HG02884 (cell line): ENCODE measurements around the gene VTI1B.
"Not testable (repeated sequence)": the region's sequence is repeated elsewhere in the genome, so short reads cannot be mapped to it uniquely, and the experiment has no call there.

Experiments
- ATAC-seq: cut with Tn5 transposase; IDR thresholded peaks from one replicate; pipeline ENCODE4 v1.9.1; 2021; ENCODE audit warnings: mild to moderate bottlenecking, moderate library complexity; ENCODE audit not compliant: unreplicated experiment

VTI1B gene, protein sequence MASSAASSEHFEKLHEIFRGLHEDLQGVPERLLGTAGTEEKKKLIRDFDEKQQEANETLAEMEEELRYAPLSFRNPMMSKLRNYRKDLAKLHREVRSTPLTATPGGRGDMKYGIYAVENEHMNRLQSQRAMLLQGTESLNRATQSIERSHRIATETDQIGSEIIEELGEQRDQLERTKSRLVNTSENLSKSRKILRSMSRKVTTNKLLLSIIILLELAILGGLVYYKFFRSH

DNA sequence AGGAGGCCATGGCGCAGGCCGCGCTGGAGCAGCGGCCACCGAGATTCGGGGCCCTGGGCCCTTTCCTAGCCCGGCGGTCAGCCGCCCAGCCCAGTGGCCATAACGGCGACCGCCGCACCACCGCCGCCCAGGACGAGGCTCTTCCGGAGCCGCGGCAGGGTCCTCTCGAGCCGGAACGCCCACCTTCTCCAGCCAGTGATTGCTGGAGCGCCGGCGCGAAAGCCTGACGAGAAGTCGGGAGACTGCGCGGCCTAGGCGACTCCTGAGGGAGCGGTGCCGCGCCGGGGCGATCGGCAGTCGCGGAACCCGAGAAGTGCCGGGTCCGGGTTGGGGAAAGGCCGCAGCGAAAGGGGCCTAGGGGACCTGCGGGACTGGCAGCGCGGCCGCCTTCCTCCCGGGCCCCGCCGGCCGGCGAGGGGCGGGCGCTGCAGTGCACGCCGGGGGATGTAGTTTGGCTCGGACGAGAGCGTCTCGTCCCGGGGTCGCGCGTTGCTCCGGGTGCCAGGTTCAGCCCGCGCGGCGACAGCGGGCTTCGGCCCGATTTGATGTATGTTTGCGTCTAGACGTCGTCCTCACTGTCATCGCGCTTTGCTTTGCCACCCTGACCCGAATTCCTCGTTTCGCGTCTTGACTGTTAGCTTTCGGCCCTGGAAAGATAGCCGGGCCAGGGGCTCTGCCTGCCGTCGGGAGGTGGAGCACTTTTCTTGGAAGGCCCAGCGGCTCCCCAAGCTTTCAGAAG is at the start of gene VTI1B:
Gene VTI1B, minus strand, starts transcription at position 153 of the 739 bp plus-strand sequence. Its CDS starts 143 bp downstream, at position 10.
- ATAC-seq: peak; percentile 87

DNA sequence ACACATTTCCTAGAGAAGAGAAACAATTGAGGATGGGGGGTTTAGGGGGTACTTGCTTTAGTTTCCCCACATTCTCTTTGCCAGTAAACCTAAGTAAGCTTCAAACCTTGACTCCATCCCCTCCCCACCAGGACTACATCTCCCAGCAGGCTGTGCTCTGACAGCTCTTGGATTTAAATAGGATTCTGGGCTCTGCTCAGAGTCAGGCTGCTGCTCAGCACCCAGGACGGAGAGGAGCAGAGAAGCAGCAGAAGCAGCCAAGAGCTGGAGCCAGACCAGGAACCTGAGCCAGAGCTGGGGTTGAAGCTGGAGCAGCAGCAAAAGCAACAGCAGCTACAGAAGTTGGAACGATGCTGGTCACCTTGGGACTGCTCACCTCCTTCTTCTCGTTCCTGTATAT is 47.9 kb upstream of the VTI1B start:
- ATAC-seq: no peak

DNA sequence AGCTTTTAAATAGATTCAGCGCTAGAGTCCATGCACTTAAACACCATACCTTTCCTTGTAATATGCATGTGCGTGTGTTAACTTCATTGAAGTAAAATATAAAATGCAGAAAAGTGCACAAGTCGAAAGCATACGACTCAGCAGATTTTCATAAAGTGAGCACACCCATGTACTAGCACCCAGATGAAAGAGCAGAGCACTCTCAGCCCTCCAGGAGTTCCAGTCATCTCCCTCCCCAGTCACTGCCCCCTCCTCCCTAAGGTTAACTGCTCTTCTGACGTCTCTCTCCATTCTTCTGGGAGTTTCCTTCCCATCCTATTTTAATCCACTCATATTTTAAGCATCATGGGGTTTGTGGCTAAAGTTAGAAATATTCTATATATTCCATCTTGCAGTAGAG is 47.4 kb upstream of the VTI1B start:
- no peak for ATAC-seq

DNA sequence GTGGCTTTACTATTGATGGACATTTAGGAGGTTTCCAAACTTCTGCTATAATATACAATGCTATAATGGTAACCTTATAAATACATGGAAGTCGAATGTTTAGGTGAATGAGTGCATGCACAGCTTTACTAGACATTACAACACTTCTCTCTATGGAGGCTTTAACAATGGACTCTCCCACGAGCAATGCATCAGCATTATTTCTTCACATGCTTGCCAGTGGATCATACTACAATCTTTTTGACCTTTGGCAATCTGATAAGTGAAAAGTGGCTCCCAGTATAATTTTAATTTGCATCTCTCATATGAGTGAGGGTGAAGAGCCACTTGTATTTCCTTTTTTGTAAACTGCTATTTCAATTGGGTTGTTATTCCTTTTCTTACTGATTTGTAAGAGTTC is 45.4 kb upstream of the VTI1B start:
- ATAC-seq: no peak

DNA sequence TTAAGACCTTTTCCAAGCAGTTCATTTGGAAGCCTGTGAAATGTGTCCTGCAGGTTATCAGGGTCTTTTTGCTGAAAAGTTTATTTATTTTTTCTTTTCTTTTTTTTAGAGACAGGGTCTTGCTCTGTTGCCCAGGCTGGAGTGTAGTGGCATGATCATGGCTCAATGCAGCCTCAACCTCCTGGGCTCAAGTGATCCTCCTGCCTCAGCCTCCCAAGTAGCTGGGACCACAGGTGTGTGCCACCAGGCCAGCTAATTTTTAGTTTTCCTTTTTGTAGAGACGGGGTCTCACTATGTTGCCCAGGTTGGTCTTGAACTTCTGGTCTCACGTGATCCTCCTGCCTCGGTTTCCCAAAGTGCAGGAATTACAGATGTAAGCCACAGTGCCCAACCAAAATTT is 45.0 kb upstream of the VTI1B start:
- ATAC-seq: not testable (repeated sequence)

DNA sequence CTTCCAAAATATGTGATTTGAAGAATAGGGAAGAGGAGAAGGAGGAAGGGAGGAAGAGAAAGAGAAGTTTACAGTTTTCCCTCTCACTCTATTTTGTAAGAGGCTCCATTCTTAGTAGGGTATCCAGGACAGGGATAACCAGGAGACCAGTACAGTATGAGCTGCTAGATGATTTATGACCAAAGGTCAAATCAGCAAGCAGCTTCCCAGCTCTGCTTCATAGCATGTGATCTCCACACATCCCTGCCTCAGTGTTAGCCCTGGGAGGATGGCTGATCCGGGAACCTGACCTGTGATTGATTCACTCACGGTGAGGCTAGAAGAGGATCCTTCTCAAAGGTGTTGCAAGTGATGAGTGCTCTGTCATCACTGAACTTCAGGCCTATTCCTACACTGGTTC is 43.8 kb upstream of the VTI1B start:
- no peak for ATAC-seq

DNA sequence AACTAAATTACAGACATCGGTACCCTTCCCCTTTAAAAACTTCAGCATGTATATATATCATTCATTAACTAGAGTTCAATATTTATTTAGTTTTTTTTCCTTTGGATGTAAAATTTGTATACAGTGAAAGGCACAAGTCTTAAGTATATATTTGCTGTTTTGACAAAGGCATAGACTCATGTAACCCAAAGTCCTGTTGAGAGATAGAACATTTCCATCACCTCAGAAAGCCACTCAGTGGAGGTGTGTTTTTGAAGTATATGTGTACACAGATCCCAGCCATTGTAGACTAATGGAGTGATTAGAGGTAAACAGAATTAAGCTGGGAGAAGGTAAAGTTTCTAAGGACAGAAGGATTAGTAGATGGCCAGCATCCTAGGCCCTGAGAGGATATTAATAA is 42.6 kb upstream of the VTI1B start:
- no peak for ATAC-seq

DNA sequence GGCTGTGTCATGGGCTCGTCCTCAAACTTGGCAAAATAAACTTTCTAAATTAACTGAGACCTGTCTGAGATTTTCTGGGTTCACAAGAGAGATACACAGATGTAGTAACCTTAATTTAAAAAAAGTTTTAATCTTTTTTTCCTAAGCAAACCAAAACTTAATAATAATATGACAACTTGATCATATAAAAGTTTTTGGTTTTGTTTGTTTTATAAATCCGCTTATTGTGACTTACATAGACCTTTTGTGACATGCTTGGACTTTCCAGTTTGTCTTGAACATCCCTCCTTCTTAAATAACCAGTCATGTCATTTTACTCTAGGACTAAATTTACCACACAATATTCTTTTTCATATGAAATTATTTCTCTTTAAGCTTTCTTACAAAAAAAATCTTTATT is 35.8 kb upstream of the VTI1B start:
- no peak for ATAC-seq

DNA sequence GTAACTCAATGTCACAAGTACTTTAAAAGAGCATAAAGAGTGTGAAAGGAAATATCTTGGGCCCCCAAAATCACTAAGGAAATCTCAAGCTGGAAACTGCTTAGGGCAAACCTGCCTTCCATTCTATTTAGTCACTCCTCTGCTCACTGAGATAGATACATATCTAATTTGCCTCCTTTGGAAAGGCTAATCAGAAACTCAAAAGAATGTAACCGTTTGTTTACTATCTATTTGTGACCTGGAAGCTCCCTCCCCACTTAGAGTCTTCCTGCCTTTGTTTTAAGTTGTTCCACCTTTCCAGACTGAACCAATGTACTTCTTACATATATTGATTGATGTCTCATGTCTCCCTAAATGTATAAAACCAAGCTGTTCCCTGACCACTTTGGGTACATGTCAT is 35.4 kb upstream of the VTI1B start:
- not testable (repeated sequence) for ATAC-seq

DNA sequence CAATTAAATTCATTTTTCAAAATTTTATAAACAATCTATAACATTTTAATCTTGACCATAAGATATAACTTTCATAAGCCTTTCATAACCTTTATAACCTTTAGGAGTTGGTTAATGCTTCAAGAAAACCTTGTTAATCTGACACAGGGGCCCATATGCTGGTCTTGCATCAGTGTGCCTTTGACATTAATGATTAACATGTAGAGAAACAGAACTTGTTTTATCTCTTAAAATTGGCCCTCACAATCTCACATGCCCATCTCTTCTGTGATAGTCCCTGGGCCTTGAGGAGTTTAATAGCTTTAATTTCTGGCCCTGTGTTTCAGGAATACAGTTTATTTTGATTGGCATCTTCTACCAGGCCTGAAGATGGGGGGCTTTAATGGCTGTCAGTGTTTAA is 34.9 kb upstream of the VTI1B start:
- ATAC-seq: not testable (repeated sequence)

DNA sequence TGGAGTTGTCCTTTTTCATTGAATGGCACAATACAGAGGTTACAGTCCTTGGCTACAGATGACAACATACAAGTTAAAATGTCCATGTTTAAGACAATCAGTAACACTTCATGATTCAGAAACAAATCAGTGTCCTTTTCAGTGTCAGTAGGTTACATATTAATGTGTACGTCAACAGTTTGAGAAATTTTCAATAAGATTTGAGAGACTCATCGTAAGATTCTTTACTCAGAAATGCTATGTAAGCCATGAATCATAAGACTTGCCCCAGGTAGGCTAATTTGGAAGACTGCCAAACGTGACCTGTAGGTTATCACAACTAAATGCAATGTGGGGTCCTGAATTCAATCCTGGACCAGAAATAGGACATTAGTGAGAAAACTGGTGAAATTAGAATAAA is 30.8 kb upstream of the VTI1B start:
- ATAC-seq: no peak

DNA sequence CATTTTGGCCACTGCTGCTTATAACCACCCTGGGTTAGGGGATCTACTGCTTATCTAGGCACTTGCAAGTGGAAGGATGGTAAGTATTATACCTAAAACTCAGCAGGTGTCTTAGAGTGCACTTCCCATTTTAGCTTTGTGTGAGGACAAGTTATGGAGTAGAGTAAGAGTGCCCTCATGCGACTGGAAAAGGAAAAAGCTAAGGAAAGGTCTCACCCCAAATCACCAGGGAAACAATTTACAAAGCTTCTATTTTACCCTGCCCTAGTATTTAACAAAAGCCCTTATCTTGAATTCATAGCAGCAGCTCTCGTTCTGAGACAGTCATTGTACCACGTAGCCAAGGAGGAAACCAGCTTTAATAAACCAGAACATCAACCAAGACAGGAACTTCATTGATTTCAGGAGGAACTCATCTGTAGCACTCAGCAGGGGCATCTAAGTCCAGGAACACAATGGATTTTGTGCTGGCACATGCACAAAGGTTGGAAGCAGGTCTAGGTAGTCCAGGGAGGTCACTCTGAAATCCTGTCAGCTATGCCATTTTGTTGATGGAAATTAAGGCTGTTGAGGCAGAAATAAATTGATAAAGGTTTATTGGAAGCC is 30.2 kb upstream of the VTI1B start:
- ATAC-seq: no peak

DNA sequence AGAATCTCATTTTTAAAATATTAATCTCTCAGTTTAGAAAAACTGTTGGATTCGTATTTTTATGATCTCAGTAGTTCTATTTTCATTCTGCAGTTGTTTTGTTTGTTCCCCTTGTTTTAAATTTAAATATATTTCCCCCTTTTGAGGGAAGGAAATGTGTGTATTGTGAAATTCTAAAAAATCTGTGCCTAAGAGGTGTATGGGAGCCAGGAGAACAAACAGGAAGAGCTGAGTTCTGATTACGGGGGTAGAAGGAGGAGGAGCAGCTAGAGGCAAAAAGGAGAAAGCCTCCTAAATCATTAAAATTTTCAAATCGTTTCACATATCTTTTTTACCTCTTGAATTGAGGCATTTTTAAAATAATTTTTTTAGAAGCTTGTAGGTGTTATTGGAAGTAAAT is 29.6 kb upstream of the VTI1B start:
- no peak for ATAC-seq

DNA sequence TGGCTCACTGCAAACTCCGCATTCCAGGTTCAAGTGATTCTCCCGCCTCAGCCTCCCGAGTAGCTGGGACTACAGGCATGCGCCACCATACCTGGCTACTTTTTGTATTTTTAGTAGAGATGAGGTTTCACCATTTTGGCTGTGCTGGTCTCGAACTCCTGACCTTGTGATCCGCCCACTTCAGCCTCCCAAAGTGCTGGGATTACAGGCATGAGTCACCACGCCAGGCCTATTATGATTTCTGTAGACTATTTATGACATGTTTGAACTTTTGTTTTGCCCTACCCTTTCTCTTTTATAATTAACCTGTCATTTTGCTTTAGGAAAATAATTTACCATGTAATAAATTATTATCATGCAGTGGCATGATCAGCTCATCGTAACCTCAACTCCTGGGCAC is 27.1 kb upstream of the VTI1B start, which contains the start of gene RDH12:
Gene RDH12, plus strand, starts transcription at position 395 of the 400 bp plus-strand sequence. CDS start 20,757 bp downstream, outside the sequence.
- not testable (repeated sequence) for ATAC-seq

DNA sequence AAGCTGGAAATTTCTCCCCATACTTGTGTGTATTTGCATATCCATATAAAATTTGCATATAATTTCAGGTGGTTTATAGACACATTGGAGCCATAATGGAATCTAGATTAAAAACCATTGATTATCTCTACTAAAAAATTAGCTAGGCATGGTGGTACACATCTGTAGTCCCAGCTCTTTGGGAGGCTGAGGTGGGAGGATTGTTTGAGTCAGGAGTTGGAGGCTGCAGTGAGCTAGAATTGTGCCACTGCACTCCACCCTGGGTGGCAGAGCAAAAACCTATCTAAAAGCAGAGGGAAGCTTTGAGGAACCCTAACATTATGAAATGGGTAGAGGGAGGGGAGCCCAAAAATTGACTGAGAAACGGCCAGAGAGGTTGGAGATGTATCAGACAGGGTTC is 23.7 kb upstream of the VTI1B start:
- ATAC-seq: no peak

DNA sequence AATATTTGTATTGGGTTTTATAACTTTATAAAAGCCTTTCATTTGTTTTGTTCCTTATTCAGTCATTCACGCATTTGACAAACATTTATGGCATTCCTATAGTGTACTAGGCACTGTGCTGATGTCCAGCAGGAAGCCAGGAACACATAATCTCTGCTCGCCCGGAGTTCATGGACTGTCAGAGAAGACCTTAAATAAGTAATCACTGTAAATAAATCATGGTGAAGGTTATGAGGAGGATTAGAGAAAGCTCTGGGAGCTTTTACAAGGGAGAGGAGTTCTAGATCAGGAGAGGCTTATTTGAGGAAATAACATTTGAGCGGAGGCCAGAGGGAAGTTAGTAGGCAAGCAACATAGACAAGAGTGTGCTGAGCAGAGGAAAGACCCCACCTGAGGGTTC is 22.6 kb upstream of the VTI1B start:
- no peak for ATAC-seq

DNA sequence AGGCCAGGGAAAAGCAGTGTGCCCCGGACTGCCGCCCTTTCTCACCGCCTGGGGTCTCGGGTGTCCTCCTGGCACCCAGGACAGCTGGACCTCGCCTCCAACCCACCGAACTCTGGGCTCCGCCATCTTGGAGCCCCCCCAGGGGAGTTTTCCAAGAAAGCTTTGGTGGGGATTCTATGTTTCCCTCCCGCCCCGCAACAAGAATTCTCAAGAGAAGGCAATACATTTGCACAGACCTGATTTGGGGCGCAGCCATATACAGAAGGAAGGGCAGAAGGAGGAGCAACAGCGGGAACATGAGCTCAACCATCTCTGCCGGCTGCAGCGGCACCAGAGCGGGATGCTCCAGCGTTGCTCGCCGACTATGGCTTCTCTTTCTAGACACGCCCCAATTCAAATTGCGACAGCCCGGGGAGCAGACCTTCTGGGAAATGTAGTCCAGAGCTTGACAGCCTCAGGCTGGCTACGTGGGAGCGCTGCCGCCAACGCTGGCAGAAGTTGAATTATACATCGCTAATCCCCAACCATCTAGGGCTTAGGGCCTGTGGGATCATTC is 21.0 kb upstream of the VTI1B start, which contains the start of gene RDH11:
Gene RDH11, minus strand, starts transcription at position 371 of the 556 bp plus-strand sequence. Its CDS starts 61 bp downstream, at position 310.
- peak; percentile 88 for ATAC-seq

DNA sequence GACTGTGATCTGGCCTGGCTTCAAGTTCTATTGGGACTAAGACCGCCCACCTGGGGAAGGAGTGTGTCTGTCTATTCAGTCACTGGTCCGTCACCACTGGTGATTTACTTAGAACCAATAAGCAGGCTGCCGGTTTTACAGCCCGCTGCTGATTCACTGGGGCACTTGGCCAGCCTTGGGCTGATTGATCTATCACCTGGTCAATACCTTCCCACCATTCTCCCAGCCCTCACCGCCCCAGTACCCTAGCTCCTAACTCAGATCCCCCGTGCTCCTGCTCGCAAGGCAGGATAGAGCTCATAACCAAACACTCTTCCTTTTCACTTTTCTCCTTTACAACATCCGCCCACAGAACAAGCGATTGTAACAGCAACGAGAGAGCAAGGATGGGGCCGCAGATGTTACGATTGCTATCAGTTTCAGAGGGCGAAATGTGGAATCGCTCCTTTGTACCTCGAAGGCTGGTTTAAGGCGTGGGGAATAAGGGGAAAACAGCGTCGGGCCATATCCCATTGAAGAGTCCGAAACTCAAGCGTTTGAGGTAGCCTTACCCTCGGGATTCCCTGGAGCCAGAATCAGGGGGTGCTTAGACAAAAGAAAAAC is 20.5 kb upstream of the VTI1B start:
- peak; percentile 81 for ATAC-seq

DNA sequence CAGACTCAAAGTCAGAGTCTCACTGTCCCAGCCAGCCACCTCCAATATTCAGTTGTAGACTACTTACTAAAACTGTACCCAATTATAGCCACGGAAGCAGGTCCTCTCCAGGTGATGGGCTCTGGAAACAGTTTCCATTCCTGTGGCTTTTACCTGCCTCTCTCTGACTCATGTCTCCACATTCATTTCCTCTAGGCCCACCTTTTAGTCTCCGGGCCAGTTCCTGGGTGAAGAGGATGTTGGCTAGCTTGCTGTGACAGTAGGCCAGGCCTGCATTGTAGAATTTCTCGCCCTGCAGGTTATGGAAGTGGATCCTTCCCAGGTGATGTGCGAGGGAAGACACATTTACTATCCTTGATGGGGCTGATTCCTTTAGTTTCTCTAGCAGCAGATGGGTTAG is 15.6 kb upstream of the VTI1B start:
- ATAC-seq: no peak

DNA sequence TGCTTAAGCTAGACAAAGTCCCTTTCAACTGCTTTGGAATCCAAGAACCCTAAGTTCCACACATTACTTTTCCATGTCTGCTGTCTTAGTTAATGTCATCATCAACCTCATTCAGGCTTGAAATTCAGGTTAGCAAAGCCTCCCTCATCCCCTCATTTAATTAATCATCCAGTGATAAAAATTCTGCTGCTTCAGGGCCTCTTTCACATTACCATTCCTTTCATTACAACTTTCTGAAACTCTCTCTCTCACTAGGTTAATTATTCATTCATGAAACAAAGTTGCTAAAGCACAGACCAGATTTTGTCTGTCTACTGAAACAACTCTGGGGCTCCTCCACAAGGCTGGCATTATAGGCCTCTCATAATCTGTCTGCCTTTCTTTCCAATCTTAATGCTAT is 9.4 kb upstream of the VTI1B start:
- no peak for ATAC-seq

DNA sequence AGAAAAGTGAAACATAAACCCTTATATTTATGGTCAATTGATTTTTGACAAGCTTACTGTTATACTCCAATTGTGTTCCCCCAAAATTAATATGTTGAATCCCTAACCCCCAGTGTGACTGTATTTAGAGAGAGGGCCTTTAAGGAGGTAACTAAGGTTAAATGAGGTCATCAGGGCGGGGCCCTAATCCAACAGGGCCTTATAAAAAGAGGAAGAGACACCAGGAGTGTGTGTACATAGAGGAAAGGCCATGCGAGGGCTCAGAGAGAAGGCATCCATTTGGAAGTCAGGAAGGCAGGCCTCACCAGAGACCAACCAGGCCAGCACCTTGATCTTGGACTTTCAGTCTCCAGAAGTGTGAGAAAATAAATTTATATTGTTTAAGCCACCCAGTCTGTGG is 6.5 kb upstream of the VTI1B start:
- no peak for ATAC-seq
